Bronchus fibroblast of lung (primary cell): ENCODE measurements around the gene UTP25. TPM values are rescaled to one million over a fixed set of nuclear protein-coding genes. Genes with fewer than 3 reads are reported as not detected.

Source experiments
- total RNA-seq: library from RNA; depleted of rRNA; stranded (reverse); fragments of >200 nt; gene quantifications from 2 replicates; pipeline ENCODE4 v1.2.3, GENCODE V29; 2015

Gene UTP25
- 4.6 and 5.0 TPM in 2 replicates for total RNA-seq

GRCh38 chr1:209827384-209828262, at the start of gene UTP25:
TSS of gene UTP25 (plus strand) at chr1:209827972. CDS start at chr1:209828064, 92 bp downstream.

GRCh38 chr1:209784265-209785169, 43.3 kb upstream of the UTP25 start, which contains the start of gene C1orf74:
TSS of gene C1orf74 (minus strand) at chr1:209784559. CDS start at chr1:209783634, 925 bp downstream.

GRCh38 chr1:209805875-209806760, 21.7 kb upstream of the UTP25 start, which contains the start of gene IRF6:
TSS of gene IRF6 (minus strand) at chr1:209806142. CDS start at chr1:209801413, 4,729 bp downstream.

Other genes with a start within 250 kb of the UTP25 start
- 1.0 and 1.2 TPM in 2 replicates for gene CAMK1G, start 244.3 kb upstream of the UTP25 start, total RNA-seq
- gene LAMB3, start 175.5 kb upstream of the UTP25 start, total RNA-seq: 3.7 and 4.9 TPM in 2 replicates
- 63.6 and 66.9 TPM in 2 replicates for gene G0S2, start 152.6 kb upstream of the UTP25 start, total RNA-seq
- gene HSD11B1, start 123.1 kb upstream of the UTP25 start, total RNA-seq: 16.6 and 20.5 TPM in 2 replicates
- gene TRAF3IP3, start 71.9 kb upstream of the UTP25 start, total RNA-seq: 0.15 TPM in 1 of 2 replicates, not detected in the other
- gene C1orf74, start 43.4 kb upstream of the UTP25 start, total RNA-seq: 1.9 and 2.2 TPM in 2 replicates
- gene IRF6, start 21.8 kb upstream of the UTP25 start, total RNA-seq: 0.34 and 0.59 TPM in 2 replicates
- gene SYT14, start 110.2 kb downstream of the UTP25 start, total RNA-seq: under 0.01 TPM in 2 replicates